ENCODE data around the gene PTPN11.

DNA sequence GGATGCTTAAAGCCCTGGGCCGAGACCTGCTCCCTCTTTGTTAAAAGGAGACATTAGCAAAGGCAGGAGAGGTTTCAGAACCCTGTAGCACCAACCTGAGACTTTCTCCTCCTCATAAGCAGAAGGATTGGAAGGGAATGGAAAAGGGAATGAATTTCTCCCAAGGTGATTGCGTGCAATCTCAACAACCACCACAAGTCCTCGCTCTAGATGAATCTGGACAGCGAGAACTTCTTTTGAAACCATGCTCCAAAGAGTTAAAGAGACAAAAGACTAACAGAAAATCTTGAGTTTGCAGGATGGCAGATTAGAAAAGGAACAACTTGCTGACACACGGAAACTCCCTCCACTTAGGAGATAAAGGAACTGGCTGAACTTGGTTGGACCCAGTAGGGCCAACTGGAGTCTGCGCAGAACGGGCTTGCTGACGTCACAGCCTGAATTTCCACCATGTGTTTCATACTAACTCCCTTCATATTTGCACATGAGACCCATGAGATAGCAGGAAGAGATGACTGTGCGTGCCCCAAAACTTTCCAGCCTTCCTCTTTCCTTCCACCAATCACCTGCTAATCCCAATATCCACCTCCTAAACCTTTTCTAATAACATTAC lies 137.0 kb downstream of the PTPN11 start:
- TF ChIP-seq EZH2 (IDR thresholded peaks at IDR 0.05; ENCODE audit: low read length), result no peak
- TF ChIP-seq CTCF (optimal IDR thresholded peaks at IDR 0.05 in 1 of 3, IDR thresholded peaks at IDR 0.05 in 1 of 3, conservative IDR thresholded peaks at IDR 0.05 in 1 of 3; ENCODE audit: extremely low read depth in 1 of 3, insufficient read depth in 2 of 3, low read length in 3 of 3), result no peak
